ENCODE measurements around the gene MAP7. TPM values are rescaled to one million over a fixed set of nuclear protein-coding genes. Genes with fewer than 3 reads are reported as not detected.

The MAP7 gene
- total RNA-seq, 2 experiments from 2014 or later = 0.45 to 0.49 TPM

DNA sequence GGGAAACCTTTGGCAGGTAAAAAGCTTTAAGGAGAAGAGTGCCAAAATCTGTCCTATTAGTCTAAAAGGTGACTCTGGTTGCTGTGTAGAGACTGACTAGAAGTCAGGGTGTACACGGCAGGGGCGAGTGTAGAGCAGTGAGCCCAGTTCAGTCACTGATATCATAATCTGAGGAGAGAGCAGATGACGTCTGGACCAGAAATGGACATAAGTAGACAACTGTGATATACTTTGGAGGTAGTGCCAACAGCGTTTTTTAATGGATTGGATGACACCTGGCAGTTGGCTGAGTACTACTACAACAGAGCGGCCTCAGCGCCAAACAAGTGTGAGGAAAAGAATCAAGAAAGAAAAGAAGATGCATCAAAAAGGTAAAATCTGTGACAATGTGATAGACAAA is 76.0 kb downstream of the MAP7 start:
- Histone ChIP-seq H3K36me3 (ENCODE audit: insufficient read depth, low read length) (no peaks in the 10 kb centered on the region), H3K9me3 (ENCODE audit: control insufficient read depth in 1 of 2, insufficient read depth in 1 of 2, low read length in 2 of 2) (no peaks in the 10 kb centered on the region), H3K4me1 (ENCODE audit: insufficient read depth, low read length) (no peaks in the 10 kb centered on the region), H3K4me3 (ENCODE audit: low read length) (no peak overlapping the region), H3K27me3 (ENCODE audit: control insufficient read depth in 1 of 2, insufficient read depth in 2 of 2, low read length in 2 of 2) (no peaks in the 10 kb centered on the region), H3K27ac (ENCODE audit: low read depth in 1 of 2, low read length in 2 of 2) (no peak overlapping the region)
- Mint-ChIP-seq H3K4me1 (ENCODE audit: low read depth) (no peaks in the 10 kb centered on the region), H3K9me3 (no peaks in the 10 kb centered on the region), H3K36me3 (ENCODE audit: low read depth) (no peaks in the 10 kb centered on the region), H3K4me3 (no peak overlapping the region), H3K27me3 (no peaks in the 10 kb centered on the region), H3K27ac (no peak overlapping the region)
- DNase-seq = no peak
- TF ChIP-seq, protein P1, sequence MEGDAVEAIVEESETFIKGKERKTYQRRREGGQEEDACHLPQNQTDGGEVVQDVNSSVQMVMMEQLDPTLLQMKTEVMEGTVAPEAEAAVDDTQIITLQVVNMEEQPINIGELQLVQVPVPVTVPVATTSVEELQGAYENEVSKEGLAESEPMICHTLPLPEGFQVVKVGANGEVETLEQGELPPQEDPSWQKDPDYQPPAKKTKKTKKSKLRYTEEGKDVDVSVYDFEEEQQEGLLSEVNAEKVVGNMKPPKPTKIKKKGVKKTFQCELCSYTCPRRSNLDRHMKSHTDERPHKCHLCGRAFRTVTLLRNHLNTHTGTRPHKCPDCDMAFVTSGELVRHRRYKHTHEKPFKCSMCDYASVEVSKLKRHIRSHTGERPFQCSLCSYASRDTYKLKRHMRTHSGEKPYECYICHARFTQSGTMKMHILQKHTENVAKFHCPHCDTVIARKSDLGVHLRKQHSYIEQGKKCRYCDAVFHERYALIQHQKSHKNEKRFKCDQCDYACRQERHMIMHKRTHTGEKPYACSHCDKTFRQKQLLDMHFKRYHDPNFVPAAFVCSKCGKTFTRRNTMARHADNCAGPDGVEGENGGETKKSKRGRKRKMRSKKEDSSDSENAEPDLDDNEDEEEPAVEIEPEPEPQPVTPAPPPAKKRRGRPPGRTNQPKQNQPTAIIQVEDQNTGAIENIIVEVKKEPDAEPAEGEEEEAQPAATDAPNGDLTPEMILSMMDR (IDR thresholded peaks at IDR 0.05) = no peak
- POLR2A ChIA-PET = no interaction called here
- no peak for ATAC-seq (ENCODE audit: poor library complexity)
- intact Hi-C loops (cut with DNase I, micrococcal nuclease) = no loop called here
- CTCF ChIA-PET = no interaction called here

- H3K27ac ChIP-seq (ENCODE audit: low read depth in 1 of 2, low read length in 2 of 2) = no peak overlapping the region
- no peak overlapping the region for H3K4me3 ChIP-seq (ENCODE audit: low read length)
- ChIA-PET POLR2A (no interaction called here), CTCF (no interaction called here)
- H3K4me3 Mint-ChIP-seq = no peak overlapping the region
- no peak for DNase-seq
- H3K4me1 ChIP-seq (ENCODE audit: insufficient read depth, low read length) = no peaks in the 10 kb centered on the region
- H3K27me3 ChIP-seq (ENCODE audit: control insufficient read depth in 1 of 2, insufficient read depth in 2 of 2, low read length in 2 of 2) = no peaks in the 10 kb centered on the region
- H3K9me3 ChIP-seq (ENCODE audit: control insufficient read depth in 1 of 2, insufficient read depth in 1 of 2, low read length in 2 of 2) = no peaks in the 10 kb centered on the region
- H3K9me3 Mint-ChIP-seq = no peaks in the 10 kb centered on the region
- TF ChIP-seq, protein P1 (IDR thresholded peaks at IDR 0.05) = no peak
- H3K36me3 ChIP-seq (ENCODE audit: insufficient read depth, low read length) = no peaks in the 10 kb centered on the region
- H3K4me1 Mint-ChIP-seq (ENCODE audit: low read depth) = no peaks in the 10 kb centered on the region
- no peak for ATAC-seq (ENCODE audit: poor library complexity)
- no peaks in the 10 kb centered on the region for H3K36me3 Mint-ChIP-seq (ENCODE audit: low read depth)
- intact Hi-C loops (cut with DNase I, micrococcal nuclease) = no loop called here
- no peaks in the 10 kb centered on the region for H3K27me3 Mint-ChIP-seq
- H3K27ac Mint-ChIP-seq = no peak overlapping the region
These were observed 78.3 kb downstream of the MAP7 start for GRCh38 chr6:136471922-136472321.

- H3K27me3 Mint-ChIP-seq = no peaks in the 10 kb centered on the region
- no peaks in the 10 kb centered on the region for H3K4me1 Mint-ChIP-seq (ENCODE audit: low read depth)
- Histone ChIP-seq H3K27me3 (ENCODE audit: control insufficient read depth in 1 of 2, insufficient read depth in 2 of 2, low read length in 2 of 2) (no peaks in the 10 kb centered on the region), H3K4me1 (ENCODE audit: insufficient read depth, low read length) (no peaks in the 10 kb centered on the region), H3K27ac (ENCODE audit: low read depth in 1 of 2, low read length in 2 of 2) (no peak overlapping the region), H3K36me3 (ENCODE audit: insufficient read depth, low read length) (no peaks in the 10 kb centered on the region), H3K4me3 (ENCODE audit: low read length) (no peak overlapping the region), H3K9me3 (ENCODE audit: control insufficient read depth in 1 of 2, insufficient read depth in 1 of 2, low read length in 2 of 2) (no peaks in the 10 kb centered on the region)
- H3K4me3 Mint-ChIP-seq = no peak overlapping the region
- POLR2A ChIA-PET = no interaction called here
- no peak for ATAC-seq (ENCODE audit: poor library complexity)
- TF ChIP-seq, protein P1 (IDR thresholded peaks at IDR 0.05) = no peak
- CTCF ChIA-PET = no interaction called here
- no peaks in the 10 kb centered on the region for H3K36me3 Mint-ChIP-seq (ENCODE audit: low read depth)
- no peak for DNase-seq
- intact Hi-C loops (cut with DNase I, micrococcal nuclease) = no loop called here
- no peaks in the 10 kb centered on the region for H3K9me3 Mint-ChIP-seq
- no peak overlapping the region for H3K27ac Mint-ChIP-seq
These were observed 78.8 kb downstream of the MAP7 start for GRCh38 chr6:136471372-136471771.

Data from CD4-positive, alpha-beta T cell (primary cell).